ENCODE measurements around the gene KCNH1.

- TF ChIP-seq CTCF (IDR thresholded peaks at IDR 0.05; ENCODE audit: low read depth, low read length, missing input control) (no peak), SP1 (IDR thresholded peaks at IDR 0.05) (no peak), MAX (IDR thresholded peaks at IDR 0.05) (no peak), YY1 (IDR thresholded peaks at IDR 0.05) (no peak), RXRA (IDR thresholded peaks at IDR 0.05) (no peak), GABPA (IDR thresholded peaks at IDR 0.05 in 1 of 2, conservative IDR thresholded peaks at IDR 0.05 in 1 of 2) (no peak), JUND (IDR thresholded peaks at IDR 0.05) (no peak), ZBTB33 (IDR thresholded peaks at IDR 0.05) (no peak)
Measured at GRCh38 chr1:210657806-210658205, 476.1 kb downstream of the KCNH1 start.
